Measurements from ENCODE around the gene SLIT3.

Gene SLIT3

GRCh38 chr5:168847511-168848073 is 453.3 kb downstream of the SLIT3 start:
- no peak for DNase-seq

GRCh38 chr5:168844922-168845296 is 456.0 kb downstream of the SLIT3 start:
- no peak for DNase-seq

GRCh38 chr5:168844016-168844921 is 456.7 kb downstream of the SLIT3 start:
- DNase-seq: no peak

GRCh38 chr5:168843277-168844015 is 457.5 kb downstream of the SLIT3 start:
- DNase-seq: no peak

GRCh38 chr5:168842571-168843205 is 458.3 kb downstream of the SLIT3 start:
- no peak for DNase-seq

- DNase-seq: no peak
Observed at GRCh38 chr5:168837852-168838251, 463.1 kb downstream of the SLIT3 start.

- DNase-seq: no peak
Observed at GRCh38 chr5:168836603-168837231, 464.2 kb downstream of the SLIT3 start.

- no peak for DNase-seq
Observed at GRCh38 chr5:168833936-168834335, 467.0 kb downstream of the SLIT3 start.

GRCh38 chr5:168833383-168833782 is 467.6 kb downstream of the SLIT3 start:
- DNase-seq: no peak

- no peak for DNase-seq
Observed at GRCh38 chr5:168832308-168832707, 468.6 kb downstream of the SLIT3 start.

GRCh38 chr5:168831383-168831782 is 469.6 kb downstream of the SLIT3 start:
- no peak for DNase-seq

- no peak for DNase-seq
Observed at GRCh38 chr5:168830833-168831232, 470.1 kb downstream of the SLIT3 start.

- no peak for DNase-seq
Observed at GRCh38 chr5:168829922-168830417, 471.0 kb downstream of the SLIT3 start.

GRCh38 chr5:168829044-168829443 is 471.9 kb downstream of the SLIT3 start:
- DNase-seq: no peak

- DNase-seq: no peak
Observed at GRCh38 chr5:168827636-168828035, 473.3 kb downstream of the SLIT3 start.

- no peak for DNase-seq
Observed at GRCh38 chr5:168826246-168826725, 474.7 kb downstream of the SLIT3 start.

GRCh38 chr5:168822745-168823281 is 478.1 kb downstream of the SLIT3 start:
- no peak for DNase-seq

GRCh38 chr5:168822248-168822744 is 478.6 kb downstream of the SLIT3 start:
- DNase-seq: no peak

GRCh38 chr5:168820874-168821273 is 480.1 kb downstream of the SLIT3 start:
- no peak for DNase-seq

GRCh38 chr5:168819004-168819621 is 481.8 kb downstream of the SLIT3 start:
- no peak for DNase-seq

- DNase-seq: peak; percentile 17 to 44
Observed at GRCh38 chr5:168818558-168818957, 482.4 kb downstream of the SLIT3 start.
